ENCODE data around the gene SMIM35.
"Not testable (repeated sequence)": the region's sequence is repeated elsewhere in the genome, so short reads cannot be mapped to it uniquely, and the experiment has no call there.

The SMIM35 gene

GRCh38 chr11:118017631-118018315 lies 69.0 kb downstream of the SMIM35 start:
- no peak for DNase-seq

GRCh38 chr11:118017111-118017510 lies 69.7 kb downstream of the SMIM35 start:
- DNase-seq: no peak

- no peak for DNase-seq
These were observed 70.7 kb downstream of the SMIM35 start for GRCh38 chr11:118016104-118016503.

- DNase-seq: no peak
These were observed 71.3 kb downstream of the SMIM35 start for GRCh38 chr11:118015385-118015841.

- no peak for DNase-seq
These were observed 72.7 kb downstream of the SMIM35 start for GRCh38 chr11:118014022-118014421.

- no peak for DNase-seq
These were observed 74.6 kb downstream of the SMIM35 start for GRCh38 chr11:118012083-118012669.

- no peak for DNase-seq
These were observed 75.9 kb downstream of the SMIM35 start for GRCh38 chr11:118010738-118011461.

GRCh38 chr11:118009864-118010737 lies 76.7 kb downstream of the SMIM35 start:
- DNase-seq: no peak

- DNase-seq: no peak
These were observed 78.4 kb downstream of the SMIM35 start for GRCh38 chr11:118008271-118008911.

GRCh38 chr11:118007563-118008270 lies 79.0 kb downstream of the SMIM35 start:
- not testable (repeated sequence) for DNase-seq

- no peak for DNase-seq
These were observed 79.7 kb downstream of the SMIM35 start for GRCh38 chr11:118007040-118007439.

GRCh38 chr11:118006153-118006534 lies 80.6 kb downstream of the SMIM35 start:
- DNase-seq: no peak

GRCh38 chr11:118005224-118006152 lies 81.3 kb downstream of the SMIM35 start:
- no peak for DNase-seq

GRCh38 chr11:118004543-118005223 lies 82.1 kb downstream of the SMIM35 start:
- no peak for DNase-seq

- DNase-seq: no peak
These were observed 83.3 kb downstream of the SMIM35 start for GRCh38 chr11:118003456-118003855.

- no peak for DNase-seq
These were observed 84.0 kb downstream of the SMIM35 start for GRCh38 chr11:118002541-118003423.

GRCh38 chr11:118002010-118002540 lies 84.7 kb downstream of the SMIM35 start:
- no peak for DNase-seq

GRCh38 chr11:118001494-118001971 lies 85.2 kb downstream of the SMIM35 start:
- DNase-seq: no peak

GRCh38 chr11:118000850-118001228 lies 85.9 kb downstream of the SMIM35 start:
- no peak for DNase-seq
